GM19238 (cell line): ENCODE data around the gene AGK.
"Not testable (repeated sequence)": the region's sequence is repeated elsewhere in the genome, so short reads cannot be mapped to it uniquely, and the experiment has no call there.

Experiments used
- DNase-seq: peaks from one replicate; pipeline ENCODE4 v3.0.0; 2011; ENCODE audit warnings: low spot score; ENCODE audit not compliant: insufficient read length

The AGK gene

GRCh38 chr7:141647701-141648100 lies 96.5 kb downstream of the AGK start:
- DNase-seq = not testable (repeated sequence)

- no peak for DNase-seq
Observed at GRCh38 chr7:141648276-141649114, 97.3 kb downstream of the AGK start.

- DNase-seq = no peak
Observed at GRCh38 chr7:141649137-141649864, 98.1 kb downstream of the AGK start.

GRCh38 chr7:141649865-141650634 lies 98.8 kb downstream of the AGK start:
- peak; percentile 27 for DNase-seq

GRCh38 chr7:141651417-141651816 lies 100.2 kb downstream of the AGK start:
- no peak for DNase-seq

GRCh38 chr7:141652691-141653090 lies 101.5 kb downstream of the AGK start:
- DNase-seq = no peak

- peak; percentile 39 for DNase-seq
Observed at GRCh38 chr7:141654551-141654950, 103.3 kb downstream of the AGK start.

- no peak for DNase-seq
Observed at GRCh38 chr7:141659501-141659900, 108.3 kb downstream of the AGK start.

GRCh38 chr7:141660259-141660658 lies 109.0 kb downstream of the AGK start:
- no peak for DNase-seq

- no peak for DNase-seq
Observed at GRCh38 chr7:141663081-141663849, 112.1 kb downstream of the AGK start.

GRCh38 chr7:141664450-141664849 lies 113.2 kb downstream of the AGK start:
- no peak for DNase-seq

GRCh38 chr7:141665208-141666035 lies 114.2 kb downstream of the AGK start:
- DNase-seq = no peak

GRCh38 chr7:141666071-141666470 lies 114.9 kb downstream of the AGK start:
- no peak for DNase-seq

- no peak for DNase-seq
Observed at GRCh38 chr7:141668853-141669252, 117.6 kb downstream of the AGK start.

GRCh38 chr7:141671705-141672496 lies 120.7 kb downstream of the AGK start:
- no peak for DNase-seq

- DNase-seq = no peak
Observed at GRCh38 chr7:141673346-141673745, 122.1 kb downstream of the AGK start.

- DNase-seq = no peak
Observed at GRCh38 chr7:141674171-141674671, 123.0 kb downstream of the AGK start.

GRCh38 chr7:141674702-141675101 lies 123.5 kb downstream of the AGK start:
- DNase-seq = no peak
